Left hindlimb (tissue), 1 donor: Measurements from ENCODE around the gene DNA2.
A peak's percentile ranks its signal among the peaks of the same experiment; 100 is the strongest.
"Not testable (repeated sequence)": the region's sequence is repeated elsewhere in the genome, so short reads cannot be mapped to it uniquely, and the experiment has no call there.

ENCODE experiments used
- DNase-seq: peaks from one replicate; pipeline ENCODE4 v3.0.0-alpha.2; 2018

Gene DNA2

DNA sequence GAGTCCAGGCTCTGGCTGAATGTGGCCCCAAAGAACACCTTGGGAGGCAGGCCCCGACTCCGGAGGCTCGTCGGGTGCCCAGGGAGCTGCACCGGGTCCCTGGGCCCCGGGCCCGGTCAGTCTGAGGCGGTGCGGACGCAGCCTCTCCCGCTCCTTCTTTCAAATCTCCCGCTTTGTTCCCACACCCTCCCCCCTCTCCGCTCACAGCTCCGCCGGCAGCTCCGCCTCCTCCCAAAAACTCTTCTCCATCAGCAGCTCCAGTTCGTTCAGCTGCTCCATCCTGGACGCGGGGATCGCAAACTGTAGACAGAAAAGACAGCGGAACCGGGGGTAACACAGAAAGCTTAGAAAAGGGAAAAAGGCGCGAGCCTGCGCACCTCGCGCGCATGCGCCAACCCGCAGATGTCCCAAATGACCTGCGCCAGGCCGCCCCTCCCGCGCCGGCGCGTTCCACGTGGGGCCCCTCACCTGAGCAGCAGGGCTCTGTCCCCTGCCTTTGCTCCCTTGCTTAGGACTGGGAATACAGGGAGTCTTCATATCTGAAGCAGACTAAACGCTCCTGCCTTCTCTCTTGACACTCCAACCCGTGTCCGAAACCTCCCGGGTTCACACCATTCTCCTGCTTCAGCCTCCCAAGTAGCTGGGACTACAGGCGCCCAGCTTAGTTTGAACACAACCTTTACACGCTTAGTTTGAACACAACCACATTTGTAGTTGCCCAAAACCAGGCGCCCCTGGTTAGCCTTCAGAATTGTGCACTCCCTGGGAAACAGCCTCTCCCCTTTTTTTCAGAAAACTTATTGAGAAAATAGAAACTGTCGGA lies at the start of gene DNA2:
Gene DNA2, minus strand, starts transcription at position 388 of the 823 bp plus-strand sequence. Its CDS starts 109 bp downstream, at position 279.
- DNase-seq: peak; percentile 85

DNA sequence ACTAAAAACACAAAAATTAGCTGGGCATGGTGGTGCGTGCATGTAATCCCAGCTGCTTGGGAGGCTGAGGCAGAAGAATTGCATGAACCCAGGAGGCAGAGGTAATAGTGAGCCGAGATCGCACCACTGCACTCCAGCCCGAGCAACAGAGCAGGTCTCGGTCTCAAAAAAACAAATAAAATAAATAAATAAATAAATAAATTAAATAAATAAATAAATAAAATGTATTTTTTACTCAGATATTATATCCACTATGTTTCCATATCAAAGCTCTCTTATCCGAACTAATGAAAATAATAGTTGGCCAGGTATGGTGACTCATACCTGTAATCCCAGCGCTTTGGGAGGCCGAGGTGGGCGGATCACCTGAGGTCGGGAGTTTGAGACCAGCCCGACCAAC lies 46.8 kb upstream of the DNA2 start:
- DNase-seq: not testable (repeated sequence)

DNA sequence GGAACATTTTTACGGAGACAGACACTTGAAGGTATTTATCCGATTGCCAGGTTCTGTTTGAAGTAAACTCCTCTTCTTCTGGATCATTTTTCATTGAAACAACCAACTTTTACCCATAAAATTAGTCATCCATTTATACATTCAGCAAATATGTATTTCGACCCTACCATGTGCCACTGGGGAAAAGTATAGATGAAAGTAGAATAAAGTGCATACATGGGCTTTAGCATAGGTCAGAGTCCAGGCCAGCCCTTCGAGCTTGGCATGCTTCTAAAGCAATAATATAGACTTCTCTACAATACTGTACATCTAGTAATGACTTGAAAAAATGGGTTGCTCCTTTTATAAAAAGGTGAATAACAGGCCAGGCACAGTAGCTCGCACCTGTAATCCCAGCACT lies 45.4 kb upstream of the DNA2 start:
- DNase-seq: no peak

GRCh38 chr10:68516766-68517165 lies 45.0 kb upstream of the DNA2 start:
- DNase-seq: no peak

GRCh38 chr10:68516216-68516615 lies 44.4 kb upstream of the DNA2 start:
- not testable (repeated sequence) for DNase-seq

DNA sequence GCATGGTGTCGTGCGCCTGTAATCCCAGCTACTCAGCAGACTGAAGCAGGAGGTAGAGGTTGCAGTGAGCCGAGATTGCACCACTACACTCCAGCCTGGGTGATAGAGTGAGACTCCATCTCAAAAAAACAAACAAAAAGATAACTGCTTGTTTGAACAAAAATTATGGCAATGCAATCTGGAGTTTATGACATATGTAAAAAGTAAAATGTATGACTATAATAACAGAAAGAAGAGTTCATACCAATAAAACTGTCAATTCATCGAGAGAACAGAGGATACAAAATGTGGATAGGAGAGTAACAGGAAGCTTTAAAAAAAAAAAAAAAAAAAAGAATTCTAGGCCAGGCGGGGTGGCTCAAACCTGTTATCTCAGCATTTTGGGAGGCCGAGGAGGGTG lies 36.3 kb upstream of the DNA2 start:
- DNase-seq: no peak

DNA sequence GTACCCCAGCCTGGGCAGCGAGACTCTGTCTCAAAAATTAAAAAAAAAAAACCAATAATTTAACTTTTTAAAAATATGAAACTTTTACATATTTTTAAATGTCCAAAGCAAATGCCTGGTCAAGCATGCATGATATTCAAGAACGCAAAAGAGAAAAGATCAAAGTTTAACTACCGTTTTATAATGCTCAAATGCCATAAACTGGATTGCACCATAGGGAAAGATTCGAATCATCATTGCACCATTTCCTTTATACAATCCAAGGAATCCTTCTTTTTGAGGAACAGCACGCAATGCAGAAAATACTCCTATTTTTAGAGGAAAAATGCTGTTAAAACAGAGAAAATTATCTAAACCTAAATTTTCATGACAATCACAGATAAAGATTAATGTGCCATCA lies 34.6 kb upstream of the DNA2 start:
- no peak for DNase-seq

DNA sequence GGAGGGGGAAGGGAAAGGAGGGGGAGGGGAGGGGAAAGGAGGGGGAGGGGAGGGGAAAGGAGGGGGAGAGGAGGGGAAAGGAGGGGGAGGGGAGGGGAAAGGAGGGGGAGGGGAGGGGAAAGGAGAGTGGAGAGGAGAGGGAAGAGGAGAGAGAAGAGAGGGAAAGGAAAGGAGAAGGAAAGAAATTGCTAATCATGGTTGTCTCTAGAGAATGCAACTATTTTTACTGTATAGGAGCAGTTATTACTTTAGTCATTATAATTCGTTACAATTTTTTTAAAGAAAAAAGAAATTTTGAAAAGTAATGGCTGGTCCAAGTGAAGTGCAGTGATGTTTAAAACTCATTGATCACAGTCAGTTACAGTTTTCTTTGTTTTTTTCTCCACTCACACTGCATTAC lies 31.1 kb upstream of the DNA2 start:
- no peak for DNase-seq

GRCh38 chr10:68501691-68502090 lies 29.9 kb upstream of the DNA2 start:
- no peak for DNase-seq

- no peak for DNase-seq
These were observed 27.8 kb upstream of the DNA2 start for GRCh38 chr10:68499544-68499943.

GRCh38 chr10:68496072-68496471 lies 24.3 kb upstream of the DNA2 start:
- no peak for DNase-seq

GRCh38 chr10:68492118-68492517 lies 20.3 kb upstream of the DNA2 start:
- DNase-seq: no peak

DNA sequence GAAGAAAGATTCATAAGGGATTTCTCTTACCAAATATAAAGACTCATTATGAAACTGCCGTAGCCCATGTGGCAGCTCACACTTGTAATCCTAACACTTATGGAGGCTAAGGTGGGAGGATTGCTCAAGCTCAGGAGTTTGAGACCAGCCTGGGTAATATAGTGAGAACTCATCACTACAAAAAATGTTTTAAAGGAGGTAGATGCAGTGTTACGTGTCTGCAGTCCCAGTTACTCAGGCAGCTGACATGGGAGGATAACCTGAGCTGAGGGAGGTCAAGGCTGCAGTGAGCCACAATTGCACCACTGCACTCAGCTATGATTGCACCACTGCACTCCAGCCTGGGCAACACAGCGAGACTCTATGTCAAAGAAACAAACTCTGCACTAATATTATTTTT lies 18.1 kb upstream of the DNA2 start:
- no peak for DNase-seq

DNA sequence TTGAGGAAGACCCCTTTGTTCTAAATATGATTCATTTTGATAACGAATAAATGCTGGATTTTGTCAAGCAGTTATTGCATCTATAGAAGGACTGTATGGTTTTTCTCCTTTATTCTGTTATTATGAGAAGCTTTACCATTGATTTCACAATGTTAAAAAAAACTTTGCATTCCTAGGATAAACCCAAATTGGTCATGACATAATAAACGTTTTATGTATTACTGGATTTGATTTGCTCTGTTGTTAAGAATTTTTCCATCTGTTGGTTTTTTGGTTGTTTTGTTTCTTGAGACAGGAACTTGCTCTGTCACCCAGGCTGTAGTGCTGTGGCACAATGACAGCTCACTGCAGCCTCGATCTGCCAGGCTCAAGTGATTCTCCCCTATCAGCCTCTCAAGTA lies 2.2 kb upstream of the DNA2 start:
- DNase-seq: no peak

DNA sequence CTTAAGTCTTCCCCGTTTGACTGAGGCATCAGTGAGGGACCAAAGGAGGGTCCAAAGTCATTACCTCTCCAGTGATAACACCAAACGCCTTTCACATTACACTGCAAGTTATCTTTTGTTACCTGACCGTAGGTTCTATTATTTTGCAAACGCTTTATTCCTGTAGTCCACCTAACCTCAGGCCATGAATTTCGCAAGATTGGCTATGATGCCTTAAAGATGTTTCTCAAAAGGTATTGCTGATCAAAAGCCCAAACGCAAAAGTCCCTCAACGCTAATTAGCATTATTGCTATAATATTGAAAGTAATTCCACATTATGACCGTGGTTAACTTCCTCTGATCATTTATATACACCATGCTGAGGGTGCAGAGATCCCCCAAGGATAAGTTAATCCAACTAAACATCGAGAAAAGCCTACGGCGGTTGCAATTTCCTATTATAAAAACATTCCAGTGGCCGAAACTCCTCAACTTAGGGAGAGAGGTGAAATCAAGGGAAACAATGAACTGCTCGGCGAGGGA lies 649 bp downstream of the DNA2 start:
- no peak for DNase-seq

DNA sequence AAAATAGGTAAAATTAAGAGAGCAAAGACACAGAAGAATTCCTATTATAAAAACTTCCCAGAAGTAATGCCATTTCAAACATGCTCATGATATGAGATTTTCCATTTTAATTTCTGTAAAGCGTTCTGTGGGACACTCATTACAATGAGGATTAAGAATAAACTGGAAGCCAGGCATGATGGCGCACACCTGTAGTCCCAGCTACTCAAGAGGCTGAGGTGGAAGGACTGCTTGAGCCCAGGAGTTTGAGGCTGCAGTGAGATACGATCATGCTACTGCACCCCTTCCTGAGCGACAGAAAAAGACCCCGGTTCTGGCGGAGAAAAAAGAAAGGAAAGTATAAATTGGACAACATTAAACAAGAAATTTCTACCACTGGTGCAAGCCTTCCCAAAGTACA lies 1.5 kb downstream of the DNA2 start:
- no peak for DNase-seq

- DNase-seq: no peak
These were observed 1.9 kb downstream of the DNA2 start for GRCh38 chr10:68469838-68470237.

DNA sequence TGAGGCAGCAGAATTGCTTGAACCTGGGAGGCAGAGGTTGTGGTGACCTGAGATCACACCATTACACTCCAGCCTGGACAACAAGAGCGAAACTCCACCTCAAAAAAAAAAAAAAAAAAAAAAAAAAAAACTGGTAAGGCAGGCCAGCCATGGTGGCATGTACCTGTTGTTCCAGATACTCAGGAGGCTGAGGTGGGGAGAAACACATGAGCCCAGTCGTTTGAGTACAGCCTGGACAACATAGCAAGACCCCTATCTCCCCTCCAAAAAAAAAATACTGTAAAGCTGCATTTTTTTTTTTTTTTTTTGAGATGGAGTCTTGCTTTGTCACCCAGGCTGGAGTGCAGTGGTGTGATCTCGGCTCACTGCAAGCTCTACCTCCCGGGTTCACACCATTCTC lies 7.0 kb downstream of the DNA2 start:
- DNase-seq: not testable (repeated sequence)

DNA sequence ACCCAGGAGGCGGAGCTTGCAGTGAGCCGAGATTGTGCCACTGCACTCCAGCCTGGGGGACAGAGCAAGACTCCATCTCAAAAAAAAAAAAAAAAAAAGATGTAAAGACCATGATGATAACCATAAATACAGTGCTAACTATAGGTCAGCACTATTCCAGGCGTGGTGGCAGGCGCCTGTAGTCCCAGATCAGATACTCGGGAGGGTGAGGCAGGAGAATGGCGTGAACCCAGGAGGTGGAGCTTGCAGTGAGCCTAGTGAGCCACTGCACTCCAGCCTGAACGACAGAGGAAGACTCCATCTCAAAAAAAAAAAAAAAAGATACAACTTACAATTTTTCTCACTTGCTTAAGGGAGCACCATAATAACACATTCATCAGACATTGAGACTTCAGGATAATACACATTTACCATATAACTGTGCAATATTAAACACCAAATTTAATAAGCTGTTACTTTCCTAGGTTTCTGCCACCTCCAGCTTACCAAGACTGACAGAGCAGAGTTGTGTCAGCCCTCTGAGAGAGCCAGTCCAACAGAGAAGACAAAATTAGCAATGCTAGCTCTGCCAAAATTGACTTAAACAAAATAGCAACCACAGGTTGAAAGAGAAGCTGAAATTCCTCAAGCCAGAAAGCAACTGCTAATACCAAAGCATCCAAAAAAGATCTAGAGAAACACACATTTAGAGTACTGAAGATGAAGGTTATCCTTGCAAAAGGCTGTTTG lies 8.2 kb downstream of the DNA2 start:
- no peak for DNase-seq

GRCh38 chr10:68462536-68462935 lies 9.2 kb downstream of the DNA2 start:
- DNase-seq: no peak

- DNase-seq: no peak
These were observed 10.7 kb downstream of the DNA2 start for GRCh38 chr10:68461032-68461431.

DNA sequence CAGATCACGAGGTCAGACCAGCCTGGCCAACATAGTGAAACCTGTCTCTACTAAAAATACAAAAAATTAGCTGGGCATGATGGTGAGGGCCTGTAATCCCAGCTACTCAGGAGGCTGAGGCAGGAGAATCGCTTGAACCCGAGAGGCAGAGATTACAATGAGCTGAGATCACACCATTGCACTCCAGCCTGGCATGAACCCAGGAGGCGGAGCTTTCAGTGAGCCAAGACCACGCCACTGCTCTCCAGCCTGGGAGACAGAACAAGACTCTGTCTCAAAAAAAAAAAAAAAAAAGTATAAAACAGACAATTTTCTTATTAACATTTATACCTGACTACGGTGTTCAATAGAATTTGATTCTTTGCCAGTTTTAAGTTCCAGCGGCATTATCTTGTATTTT lies 22.1 kb downstream of the DNA2 start:
- peak; percentile 65 for DNase-seq

GRCh38 chr10:68446179-68446578 lies 25.6 kb downstream of the DNA2 start:
- DNase-seq: no peak

DNA sequence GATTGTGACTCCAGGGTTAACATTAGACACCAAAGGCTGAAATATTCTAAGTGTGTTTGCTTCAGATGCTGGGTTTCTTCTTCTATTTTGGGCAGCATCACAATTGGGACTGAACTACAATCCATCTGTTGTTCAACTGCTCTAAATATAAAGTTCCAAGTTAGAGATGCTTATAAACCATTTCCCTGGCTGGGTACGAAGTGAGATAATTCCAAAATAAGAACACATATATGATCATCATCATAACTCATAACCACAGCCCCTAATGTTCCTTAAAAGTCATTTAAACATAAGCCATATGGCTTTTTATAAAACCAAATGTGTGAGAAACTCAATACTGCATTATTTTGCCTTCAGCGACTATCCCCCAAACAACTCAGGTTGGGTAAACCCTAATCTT lies 28.8 kb downstream of the DNA2 start:
- no peak for DNase-seq
